ENCODE data around the gene C2orf74. TPM values are rescaled to one million over a fixed set of nuclear protein-coding genes. Genes with fewer than 3 reads are reported as not detected.

Gene C2orf74
- total and polyA plus RNA-seq, 9 of the 15 experiments (the other 6 are each of a cell fraction or from before 2014, with no cell fraction given) = not detected

- TF ChIP-seq CUX1 (CRISPR knock-in tag; IDR thresholded peaks at IDR 0.05) (no peak), RREB1 (CRISPR knock-in tag; IDR thresholded peaks at IDR 0.05) (no peak), HMG20A (CRISPR knock-in tag; conservative IDR thresholded peaks at IDR 0.05) (no peak), ZBTB43 (CRISPR knock-in tag; IDR thresholded peaks at IDR 0.05) (no peak), DLX4 (CRISPR knock-in tag; IDR thresholded peaks at IDR 0.05) (no peak), RUNX1 (IDR thresholded peaks at IDR 0.05; ENCODE audit: low read depth) (no peak)
- TF ChIP-seq, protein P1, sequence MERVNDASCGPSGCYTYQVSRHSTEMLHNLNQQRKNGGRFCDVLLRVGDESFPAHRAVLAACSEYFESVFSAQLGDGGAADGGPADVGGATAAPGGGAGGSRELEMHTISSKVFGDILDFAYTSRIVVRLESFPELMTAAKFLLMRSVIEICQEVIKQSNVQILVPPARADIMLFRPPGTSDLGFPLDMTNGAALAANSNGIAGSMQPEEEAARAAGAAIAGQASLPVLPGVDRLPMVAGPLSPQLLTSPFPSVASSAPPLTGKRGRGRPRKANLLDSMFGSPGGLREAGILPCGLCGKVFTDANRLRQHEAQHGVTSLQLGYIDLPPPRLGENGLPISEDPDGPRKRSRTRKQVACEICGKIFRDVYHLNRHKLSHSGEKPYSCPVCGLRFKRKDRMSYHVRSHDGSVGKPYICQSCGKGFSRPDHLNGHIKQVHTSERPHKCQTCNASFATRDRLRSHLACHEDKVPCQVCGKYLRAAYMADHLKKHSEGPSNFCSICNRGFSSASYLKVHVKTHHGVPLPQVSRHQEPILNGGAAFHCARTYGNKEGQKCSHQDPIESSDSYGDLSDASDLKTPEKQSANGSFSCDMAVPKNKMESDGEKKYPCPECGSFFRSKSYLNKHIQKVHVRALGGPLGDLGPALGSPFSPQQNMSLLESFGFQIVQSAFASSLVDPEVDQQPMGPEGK (CRISPR knock-in tag; IDR thresholded peaks at IDR 0.05; ENCODE audit: borderline replicate concordance) = no peak
These were observed 15.1 kb downstream of the C2orf74 start (continued) for GRCh38 chr2:61176755-61177726.
